ENCODE results near the gene PROKR1. TPM values are rescaled to one million over a fixed set of nuclear protein-coding genes. Genes with fewer than 3 reads are reported as not detected.

Gene PROKR1
- polyA plus RNA-seq, 2 of the 4 experiments (the other 2 are of a cell fraction): not detected

- TF ChIP-seq RNF2 (IDR thresholded peaks at IDR 0.05; ENCODE audit: borderline replicate concordance, low read depth): no peak
Observed at GRCh38 chr2:68692511-68692910, 49.1 kb downstream of the PROKR1 start (continued).

DNA sequence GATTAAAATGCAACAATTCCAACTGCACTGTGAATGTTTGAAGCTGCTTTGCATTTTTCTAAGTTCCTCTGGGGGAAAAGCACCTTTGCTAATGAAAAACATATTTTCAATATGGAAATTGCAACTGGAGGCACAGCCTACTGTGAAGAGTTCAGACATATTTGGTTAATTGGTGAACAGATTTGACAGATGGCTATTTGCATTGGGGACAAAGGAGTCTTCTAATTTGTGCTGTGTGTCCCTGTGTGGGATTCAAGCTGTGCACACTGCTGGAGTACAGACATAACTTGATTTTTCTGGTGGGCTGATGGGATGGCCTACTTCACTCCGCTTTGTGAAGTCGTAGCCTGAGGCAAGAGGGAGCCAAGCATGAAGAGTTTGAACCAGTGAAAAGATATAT, 50.6 kb downstream of the PROKR1 start:
- FAIRE-seq (no peak), DNase-seq (ENCODE audit: low read depth in 1 of 2, low spot score in 1 of 2) (no peak), ATAC-seq (no peak)
- no peak for TF ChIP-seq ZC3H11A (IDR thresholded peaks at IDR 0.05)
- TF ChIP-seq TFCP2L1 (CRISPR knock-in tag; IDR thresholded peaks at IDR 0.05): no peak
- TF ChIP-seq JUN (IDR thresholded peaks at IDR 0.05): no peak
- TF ChIP-seq EP300 (IDR thresholded peaks at IDR 0.05): no peak
- TF ChIP-seq EHMT2 (IDR thresholded peaks at IDR 0.05; ENCODE audit: low read depth): no peak
- TF ChIP-seq RARB (CRISPR knock-in tag; IDR thresholded peaks at IDR 0.05): no peak
- TF ChIP-seq CHD4 (IDR thresholded peaks at IDR 0.05; ENCODE audit: borderline replicate concordance): no peak
- TF ChIP-seq, protein P1, sequence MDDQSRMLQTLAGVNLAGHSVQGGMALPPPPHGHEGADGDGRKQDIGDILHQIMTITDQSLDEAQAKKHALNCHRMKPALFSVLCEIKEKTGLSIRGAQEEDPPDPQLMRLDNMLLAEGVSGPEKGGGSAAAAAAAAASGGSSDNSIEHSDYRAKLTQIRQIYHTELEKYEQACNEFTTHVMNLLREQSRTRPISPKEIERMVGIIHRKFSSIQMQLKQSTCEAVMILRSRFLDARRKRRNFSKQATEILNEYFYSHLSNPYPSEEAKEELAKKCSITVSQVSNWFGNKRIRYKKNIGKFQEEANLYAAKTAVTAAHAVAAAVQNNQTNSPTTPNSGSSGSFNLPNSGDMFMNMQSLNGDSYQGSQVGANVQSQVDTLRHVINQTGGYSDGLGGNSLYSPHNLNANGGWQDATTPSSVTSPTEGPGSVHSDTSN (IDR thresholded peaks at IDR 0.05): no peak
- H3K4me1 ChIP-seq: no peaks in the 10 kb centered on the region
- WGBS (ENCODE audit: missing lambda C conversion rate): 64% methylated on average over 2 of the region's 2 CpGs
- H3K27ac ChIP-seq: no peak overlapping the region
- peaks cover 12% of the 10 kb centered on the region; the same call in 2 of the 3 replicates for H3K9me3 ChIP-seq
- no peak overlapping the region for H3K4me3 ChIP-seq
- CTCF ChIA-PET: interaction anchor here (0.6 to 2.1 kb wide), 2 partner anchors 15 to 24 kb away, joined by 3 to 7 read pairs; no protein-coding TSS in a partner anchor
- POLR2A ChIA-PET: no interaction called here
- no peak overlapping the region for H3K4me2 ChIP-seq

DNA sequence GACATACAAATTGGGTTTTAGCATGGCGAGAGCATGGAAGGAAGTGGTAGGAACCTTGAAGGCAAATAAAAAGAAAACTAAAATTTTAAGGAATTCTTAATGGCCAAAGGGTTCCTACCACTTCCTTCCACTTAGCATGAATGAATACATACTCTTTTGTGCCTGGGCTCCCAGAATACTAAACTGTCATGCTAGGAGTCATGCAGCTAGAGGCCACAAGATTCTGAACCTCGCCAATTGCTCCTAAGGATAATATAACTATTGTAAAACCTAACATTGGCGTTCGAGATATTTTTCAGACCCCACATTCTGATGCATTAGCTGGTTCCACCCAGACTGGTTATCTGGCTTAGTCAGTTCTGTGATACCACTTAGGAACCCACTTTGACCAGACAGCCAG, 52.6 kb downstream of the PROKR1 start:
- no peak for FAIRE-seq
- CTCF ChIA-PET: interaction anchor here (1.1 to 1.8 kb wide), 3 partner anchors 13 to 574 kb away, joined by 3 to 5 read pairs (median 4); no protein-coding TSS in a partner anchor
- Histone ChIP-seq H3K9me3 (peaks cover 25% of the 10 kb centered on the region), H3K27ac (no peak overlapping the region), H3K4me1 (no peaks in the 10 kb centered on the region), H3K4me3 (no peak overlapping the region), H3K4me2 (no peak overlapping the region)
- TF ChIP-seq RFX5 (IDR thresholded peaks at IDR 0.05) (no peak), PHF8 (IDR thresholded peaks at IDR 0.05; ENCODE audit: borderline replicate concordance, low read depth) (no peak), EHMT2 (IDR thresholded peaks at IDR 0.05; ENCODE audit: low read depth) (no peak), CBX2 (IDR thresholded peaks at IDR 0.05; ENCODE audit: borderline replicate concordance, low read depth) (no peak), JUNB (IDR thresholded peaks at IDR 0.05) (no peak), SMC3 (IDR thresholded peaks at IDR 0.05) (no peak), ZSCAN20 (CRISPR knock-in tag; IDR thresholded peaks at IDR 0.05) (no peak), GATA3 (IDR thresholded peaks at IDR 0.05; ENCODE audit: borderline replicate concordance) (no peak), MAFK (IDR thresholded peaks at IDR 0.05; ENCODE audit: partially characterized antibody) (no peak), NPAS2 (CRISPR knock-in tag; IDR thresholded peaks at IDR 0.05; ENCODE audit: borderline replicate concordance) (no peak), HOXA7 (CRISPR knock-in tag; IDR thresholded peaks at IDR 0.05) (no peak), HOXB13 (CRISPR knock-in tag; IDR thresholded peaks at IDR 0.05; ENCODE audit: low read depth) (no peak), HDAC2 (IDR thresholded peaks at IDR 0.05) (no peak)
- TF ChIP-seq, protein P2, sequence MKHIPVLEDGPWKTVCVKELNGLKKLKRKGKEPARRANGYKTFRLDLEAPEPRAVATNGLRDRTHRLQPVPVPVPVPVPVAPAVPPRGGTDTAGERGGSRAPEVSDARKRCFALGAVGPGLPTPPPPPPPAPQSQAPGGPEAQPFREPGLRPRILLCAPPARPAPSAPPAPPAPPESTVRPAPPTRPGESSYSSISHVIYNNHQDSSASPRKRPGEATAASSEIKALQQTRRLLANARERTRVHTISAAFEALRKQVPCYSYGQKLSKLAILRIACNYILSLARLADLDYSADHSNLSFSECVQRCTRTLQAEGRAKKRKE (CRISPR knock-in tag; IDR thresholded peaks at IDR 0.05; ENCODE audit: low read depth): no peak
- TF ChIP-seq, protein P3, sequence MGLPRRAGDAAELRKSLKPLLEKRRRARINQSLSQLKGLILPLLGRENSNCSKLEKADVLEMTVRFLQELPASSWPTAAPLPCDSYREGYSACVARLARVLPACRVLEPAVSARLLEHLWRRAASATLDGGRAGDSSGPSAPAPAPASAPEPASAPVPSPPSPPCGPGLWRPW (IDR thresholded peaks at IDR 0.05): no peak
- no peak for ATAC-seq
- DNase-seq (ENCODE audit: low read depth in 1 of 2, low spot score in 1 of 2): no peak
- 20% methylated on average over 4 of the region's 4 CpGs for WGBS (ENCODE audit: missing lambda C conversion rate)
- POLR2A ChIA-PET: no interaction called here
